ENCODE measurements around the gene ARCN1. TPM values are rescaled to one million over a fixed set of nuclear protein-coding genes. Genes with fewer than 3 reads are reported as not detected.
"Not testable (repeated sequence)": the region's sequence is repeated elsewhere in the genome, so short reads cannot be mapped to it uniquely, and the experiment has no call there.

ARCN1 gene
- total RNA-seq, 1 donor from 2014 or later: 102 TPM

DNA sequence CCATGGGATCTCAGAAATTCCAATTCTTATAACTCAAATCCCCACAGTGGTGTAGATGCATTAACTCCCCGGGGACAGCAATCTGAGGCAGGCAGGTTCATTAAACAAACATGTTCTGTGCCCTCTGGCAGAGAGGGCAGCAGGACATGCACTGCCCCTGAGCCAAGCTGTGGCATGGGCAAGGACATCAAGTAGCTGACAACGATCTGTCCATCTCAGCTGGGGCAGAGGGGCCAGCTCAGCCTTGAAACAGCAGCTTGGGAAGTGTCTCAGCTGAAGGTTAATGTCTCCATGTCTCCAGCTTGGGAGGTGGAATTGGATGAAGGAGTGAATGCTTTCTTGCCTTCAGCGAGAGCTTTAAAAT is 27.6 kb upstream of the ARCN1 start:
- no peak for DNase-seq

DNA sequence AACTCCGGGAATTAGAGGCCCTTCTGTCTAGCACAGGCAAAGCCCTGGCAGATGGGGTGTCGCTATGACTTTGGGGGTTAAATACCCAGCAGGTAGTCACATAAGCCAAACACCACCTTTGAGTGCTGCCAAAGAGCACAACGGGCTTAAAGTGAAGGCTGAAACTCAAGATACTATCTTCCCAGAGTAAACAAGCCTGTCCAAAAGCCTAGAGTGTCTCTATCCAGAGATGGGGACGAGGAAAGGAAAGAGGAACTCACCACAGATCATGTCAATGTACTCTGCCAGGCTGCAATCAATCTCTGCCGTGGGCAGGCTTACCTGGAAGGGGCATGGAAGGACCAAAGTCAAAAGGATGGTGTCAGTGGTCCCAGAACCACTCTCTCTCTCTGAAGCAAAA is 26.7 kb upstream of the ARCN1 start:
- no peak for DNase-seq

DNA sequence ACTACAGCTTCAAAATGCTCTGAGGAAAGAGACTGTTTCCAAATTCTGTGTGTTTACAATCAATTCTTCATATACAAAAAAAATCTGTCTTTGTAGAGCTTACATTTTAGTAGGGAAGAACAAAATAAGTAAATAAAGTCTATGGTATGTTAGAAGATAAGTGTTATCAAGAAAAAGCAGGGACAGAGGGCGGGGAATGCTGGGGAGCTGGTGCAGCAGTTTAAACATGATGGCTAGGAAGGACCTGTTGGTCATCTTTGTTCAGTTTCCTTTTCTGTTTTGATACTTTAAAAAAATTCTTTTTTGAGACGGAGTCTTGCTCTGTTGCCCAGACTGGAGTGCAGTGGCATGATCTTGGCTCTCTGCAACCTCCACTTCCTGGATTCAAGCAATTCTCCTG is 25.1 kb upstream of the ARCN1 start:
- DNase-seq: no peak

DNA sequence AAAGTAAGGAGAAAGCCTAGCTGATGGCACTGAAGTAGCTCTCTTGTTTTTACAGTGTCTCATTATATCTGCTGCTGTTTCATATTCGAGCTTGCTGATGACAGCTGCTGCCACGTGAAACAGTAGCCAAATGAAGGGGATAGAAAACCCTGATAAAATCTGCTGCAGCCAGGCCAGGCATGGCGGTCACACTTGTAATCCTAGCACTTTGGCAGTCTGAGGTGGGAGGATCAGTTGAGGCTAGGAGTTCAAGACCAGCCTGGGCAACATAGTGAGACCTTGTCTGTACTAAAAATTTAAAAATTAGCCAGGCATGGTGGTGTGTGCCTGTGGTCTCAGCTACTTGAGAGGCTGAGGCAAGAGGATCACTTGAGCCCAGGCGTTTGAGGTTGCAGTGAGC is 19.9 kb upstream of the ARCN1 start:
- DNase-seq: no peak

DNA sequence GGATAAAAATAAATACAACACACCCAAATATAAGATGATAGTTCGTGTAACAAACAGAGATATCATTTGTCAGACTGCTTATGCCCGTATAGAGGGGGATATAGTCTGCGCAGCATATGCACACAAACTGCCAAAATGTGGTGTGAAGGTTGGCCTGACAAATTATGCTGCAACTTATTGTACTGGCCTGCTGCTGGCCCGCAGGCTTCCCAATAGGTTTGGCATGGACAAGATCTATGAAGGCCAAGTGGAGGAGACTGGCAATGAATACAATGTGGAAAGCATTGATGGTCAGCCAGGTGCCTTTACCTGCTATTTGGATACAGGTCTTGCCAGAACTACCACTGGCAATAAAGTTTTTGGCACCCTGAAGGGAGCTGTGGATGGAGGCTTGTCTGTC is 11.4 kb upstream of the ARCN1 start:
- no peak for DNase-seq

DNA sequence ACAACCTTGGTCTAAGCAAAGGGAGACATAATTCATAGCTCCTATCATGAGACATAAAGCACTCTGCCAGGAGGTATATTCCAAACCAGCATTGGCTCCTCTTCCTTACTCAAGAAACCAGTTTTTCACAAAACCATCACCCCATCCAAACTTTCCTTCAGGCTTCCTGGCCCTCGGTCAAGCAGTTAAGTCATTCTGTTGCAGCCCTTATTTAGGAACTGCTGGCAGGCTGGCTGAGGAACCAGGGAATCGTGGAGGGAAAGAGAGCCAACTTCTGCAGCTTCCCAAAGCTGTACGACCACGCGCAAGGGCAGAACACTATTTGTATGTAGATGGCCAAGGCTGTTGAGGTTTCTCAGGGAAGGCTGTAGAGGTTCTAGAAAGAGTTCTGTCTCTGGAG is 7.2 kb upstream of the ARCN1 start:
- peak; percentile 7 for DNase-seq

DNA sequence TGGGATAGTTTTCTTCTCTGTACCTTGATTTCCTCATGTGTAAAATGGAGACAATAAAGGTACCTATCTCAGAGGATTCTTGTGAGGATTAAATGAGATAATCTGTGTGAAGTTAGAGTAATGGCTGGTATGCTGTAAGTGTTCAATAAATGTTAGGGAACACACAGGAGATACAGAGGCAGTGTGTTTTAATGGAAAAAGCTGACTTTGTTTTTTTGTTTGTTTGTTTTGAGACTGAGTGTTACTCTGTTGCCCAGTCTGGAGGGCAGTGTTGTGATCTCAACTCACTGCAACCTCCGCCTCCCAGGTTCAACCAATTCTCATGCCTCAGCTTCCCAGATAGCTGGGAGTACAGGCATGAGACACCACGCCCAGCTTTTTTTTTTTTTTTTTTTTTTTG is 2.5 kb upstream of the ARCN1 start:
- DNase-seq: no peak

DNA sequence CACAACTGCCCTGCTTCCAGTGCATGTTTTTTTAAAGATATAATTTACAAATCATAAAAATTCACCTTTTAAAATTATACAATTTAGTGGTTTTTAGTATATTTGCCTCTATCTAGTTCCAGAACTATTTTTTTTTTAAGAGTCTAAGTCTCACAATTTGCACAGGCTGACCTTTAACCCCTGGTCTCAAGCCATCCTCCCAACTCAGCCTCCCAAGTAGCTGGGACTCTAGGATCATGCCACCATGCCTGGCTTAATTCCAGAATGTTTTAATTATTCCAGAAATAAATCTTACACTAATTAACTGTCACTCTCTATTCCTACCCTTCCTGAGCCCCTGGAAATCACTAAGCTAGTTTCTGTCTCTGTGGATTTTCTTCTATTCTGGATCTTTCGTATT is 1.4 kb upstream of the ARCN1 start:
- DNase-seq: no peak

DNA sequence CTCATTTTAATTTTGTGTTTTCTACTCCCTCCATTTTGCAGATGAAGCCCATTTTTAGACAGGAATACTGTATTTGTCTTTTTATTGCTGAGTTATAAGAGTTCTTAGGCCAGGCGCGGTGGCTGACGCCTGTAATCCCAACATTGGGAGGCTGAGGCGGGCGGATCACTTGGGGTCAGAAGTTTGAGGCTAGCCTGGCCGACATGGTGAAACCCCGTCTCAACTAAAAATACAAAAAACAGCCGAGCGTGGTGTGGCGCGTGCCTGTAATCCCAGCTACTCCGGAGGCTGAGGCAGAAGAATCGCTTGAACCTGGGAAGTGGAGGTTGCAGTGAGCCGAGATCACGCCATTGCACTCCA is 528 bp upstream of the ARCN1 start:
- DNase-seq: peak; percentile 27

DNA sequence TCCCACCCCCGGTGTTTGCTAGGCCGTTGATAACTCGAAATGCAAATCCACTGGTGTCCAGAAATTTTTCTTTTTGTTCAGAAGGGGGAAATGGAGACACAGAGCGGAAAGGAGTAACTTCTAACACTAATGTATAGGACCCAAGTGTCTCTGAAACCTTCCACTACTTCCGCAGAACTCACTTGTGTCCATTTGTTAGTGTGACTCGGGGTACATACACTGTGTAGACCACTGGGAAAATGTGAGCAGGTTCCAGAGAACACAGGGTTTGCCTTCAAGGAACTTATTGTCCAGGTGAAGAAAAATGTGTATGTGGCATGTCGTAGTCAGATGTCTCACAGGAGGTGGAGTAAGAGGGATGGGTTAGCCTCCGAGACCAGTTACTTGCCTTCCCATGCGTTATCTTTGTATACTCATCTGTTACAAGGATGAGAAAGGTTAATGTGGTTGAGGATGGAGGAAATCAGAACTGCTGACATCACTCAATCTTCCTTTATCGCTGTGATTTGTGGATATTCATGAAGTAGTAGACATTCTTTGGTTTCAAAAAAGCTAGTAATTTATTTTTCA is 857 bp downstream of the ARCN1 start:
- DNase-seq: peak; percentile 71

DNA sequence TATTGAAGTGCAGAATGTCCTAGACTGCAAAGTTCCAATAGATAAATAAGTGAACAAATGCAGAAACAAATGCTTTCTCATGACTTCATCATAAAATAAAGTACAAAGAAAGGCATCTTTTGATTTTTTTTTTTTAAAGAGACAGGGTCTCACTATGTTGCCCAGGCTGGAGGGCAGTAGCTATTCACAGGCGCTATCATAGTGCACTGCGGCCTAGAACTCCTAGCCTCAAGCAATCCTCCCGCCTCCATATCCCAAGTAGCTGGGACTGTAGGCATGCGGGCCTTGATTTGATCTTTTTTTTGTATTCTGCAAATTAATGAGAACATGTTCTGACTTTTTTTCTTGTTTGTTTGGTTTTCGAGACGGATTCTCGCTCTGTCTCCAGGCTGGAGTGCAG is 2.4 kb downstream of the ARCN1 start:
- no peak for DNase-seq

DNA sequence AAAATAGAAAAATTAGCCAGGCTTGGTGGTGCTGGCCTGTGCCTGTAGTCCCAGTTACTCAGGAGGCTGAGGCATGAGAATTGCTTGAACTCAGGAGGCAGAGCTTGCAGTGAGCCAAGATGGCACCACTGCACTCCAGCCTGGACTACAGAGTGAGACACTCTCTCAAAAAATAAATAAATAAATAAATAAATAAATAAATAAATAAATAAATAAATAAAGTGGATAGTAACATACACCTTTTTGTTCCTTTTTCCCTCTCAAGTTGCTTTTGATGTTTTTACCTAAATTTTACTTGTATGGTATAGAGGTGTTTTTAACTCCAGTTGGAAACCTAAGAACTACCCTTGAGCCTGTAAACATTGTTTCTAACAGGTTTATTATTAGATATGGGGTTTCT is 5.8 kb downstream of the ARCN1 start:
- not testable (repeated sequence) for DNase-seq

DNA sequence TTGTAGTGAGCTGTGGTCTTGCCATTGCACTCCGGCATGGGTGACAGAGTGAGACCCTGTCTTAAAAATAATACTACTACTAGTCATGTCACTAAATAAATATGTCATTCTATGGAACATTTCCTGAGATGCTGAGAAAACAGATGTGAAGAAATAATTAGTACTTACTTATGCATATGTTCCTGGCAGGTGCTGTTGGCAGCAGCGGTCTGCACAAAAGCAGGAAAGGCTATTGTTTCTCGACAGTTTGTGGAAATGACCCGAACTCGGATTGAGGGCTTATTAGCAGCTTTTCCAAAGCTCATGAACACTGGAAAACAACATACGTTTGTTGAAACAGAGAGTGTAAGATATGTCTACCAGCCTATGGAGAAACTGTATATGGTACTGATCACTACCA is 8.8 kb downstream of the ARCN1 start:
- peak; percentile 95 for DNase-seq

DNA sequence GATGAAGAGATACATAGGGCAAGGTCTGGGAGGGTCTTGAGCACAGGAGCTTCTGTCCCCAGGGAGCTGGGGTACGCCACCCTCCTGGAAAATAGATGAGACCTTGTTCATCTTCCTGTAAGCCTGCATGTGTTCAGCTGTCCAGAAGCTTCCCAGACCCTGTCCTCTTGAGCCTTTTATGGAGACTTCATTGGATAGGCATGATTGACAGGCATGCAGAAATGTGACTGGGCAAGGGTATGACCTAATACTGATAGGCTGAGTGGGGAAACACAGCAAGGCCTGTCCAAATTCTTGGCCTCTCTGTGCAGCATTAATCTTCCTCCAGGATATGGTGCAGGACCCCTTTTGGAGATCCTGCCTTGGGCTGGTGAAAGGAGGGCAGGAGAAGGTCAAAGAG is 15.7 kb downstream of the ARCN1 start:
- DNase-seq: no peak

DNA sequence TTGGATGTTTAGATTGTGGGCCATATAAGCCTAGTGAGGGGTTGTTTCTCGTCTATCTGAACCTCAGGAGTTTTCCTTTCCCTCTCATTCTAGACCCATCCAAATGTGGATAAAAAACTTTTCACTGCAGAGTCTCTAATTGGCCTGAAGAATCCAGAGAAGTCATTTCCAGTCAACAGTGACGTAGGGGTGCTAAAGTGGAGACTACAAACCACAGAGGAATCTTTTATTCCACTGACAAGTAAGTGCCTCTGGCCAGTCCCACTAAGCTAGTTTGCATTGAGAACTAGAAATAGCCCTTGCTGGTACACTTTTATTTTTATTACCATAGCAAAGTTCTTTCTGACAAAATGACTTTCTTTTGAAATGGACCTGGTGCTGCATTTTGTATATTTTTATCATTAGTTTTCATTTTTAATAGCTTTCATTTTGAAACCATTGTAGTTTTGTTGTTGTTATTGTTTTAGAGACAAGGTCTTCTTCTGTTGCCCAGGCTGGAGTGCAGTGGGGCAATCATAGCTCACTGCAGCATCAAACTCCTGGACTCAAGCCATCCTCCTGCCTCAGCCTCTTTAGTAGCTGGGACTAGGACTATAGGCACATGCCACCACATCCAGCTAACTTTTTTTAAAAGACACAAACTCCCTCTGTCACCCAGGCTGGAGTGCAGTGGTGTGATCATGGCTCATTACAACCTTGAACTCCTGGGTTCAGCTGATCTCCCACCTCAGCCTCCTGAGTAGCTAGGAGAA is 20.6 kb downstream of the ARCN1 start:
- DNase-seq: no peak

DNA sequence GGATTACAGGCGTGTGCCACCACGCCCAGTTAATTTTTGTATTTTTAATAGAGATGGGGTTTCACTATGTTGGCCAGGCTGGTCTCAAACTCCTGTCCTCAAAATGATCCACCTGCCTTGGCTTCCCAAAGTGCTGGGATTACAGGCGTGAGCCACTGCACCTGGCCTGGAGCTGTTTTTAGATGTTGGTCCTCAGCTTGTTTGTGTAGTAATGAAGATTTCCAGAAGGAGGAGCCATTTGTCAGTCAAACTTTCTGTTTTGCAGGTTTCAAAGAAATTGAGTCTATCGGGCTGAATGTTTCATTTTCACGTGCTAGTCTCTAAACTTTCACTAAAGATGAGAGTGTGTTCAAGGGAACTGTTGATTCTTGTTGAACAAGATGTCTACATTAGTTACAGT is 22.8 kb downstream of the ARCN1 start:
- DNase-seq: peak; percentile 76

DNA sequence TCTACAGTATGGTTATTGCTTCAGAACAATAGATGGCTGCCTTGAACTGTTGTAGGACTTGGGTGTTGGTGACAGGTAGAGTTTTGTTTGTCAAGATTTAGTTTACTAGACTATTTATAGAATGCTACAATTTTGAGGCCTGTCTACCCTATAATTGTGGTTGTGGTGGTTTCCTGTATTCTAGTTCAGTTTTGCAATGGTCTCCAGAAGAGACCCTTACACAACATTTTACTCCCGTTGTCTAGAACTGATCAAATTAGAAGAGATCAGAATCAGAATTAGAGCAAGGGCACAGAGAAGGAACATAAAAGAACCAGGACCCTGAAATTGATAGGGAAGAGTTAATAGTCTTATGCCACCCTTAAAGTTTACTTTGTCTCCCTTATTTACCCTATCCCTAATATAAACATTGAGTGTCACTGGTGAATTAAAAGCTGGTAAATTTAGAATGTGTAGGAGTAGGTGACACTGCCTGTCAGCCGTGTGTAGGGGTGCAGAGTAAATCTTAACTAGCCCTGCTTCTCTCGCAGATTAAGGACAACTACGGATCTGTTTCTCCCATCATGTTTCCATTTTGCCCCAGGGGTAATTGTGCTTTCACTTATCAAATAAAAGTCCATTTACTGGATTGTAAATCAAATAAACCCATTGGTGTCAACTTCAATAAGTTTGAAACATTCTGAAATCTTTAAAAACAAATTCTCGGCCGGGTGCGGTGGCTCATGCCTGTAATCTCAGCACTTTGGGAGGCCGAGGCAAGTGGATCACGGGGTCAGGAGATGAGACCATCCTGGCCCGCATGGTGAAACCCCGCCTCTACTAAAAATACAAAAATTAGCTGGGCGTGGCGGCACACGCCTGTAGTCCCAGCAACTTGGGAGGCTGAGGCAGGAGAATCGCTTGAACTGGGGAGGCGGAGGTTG is 24.3 kb downstream of the ARCN1 start:
- no peak for DNase-seq

DNA sequence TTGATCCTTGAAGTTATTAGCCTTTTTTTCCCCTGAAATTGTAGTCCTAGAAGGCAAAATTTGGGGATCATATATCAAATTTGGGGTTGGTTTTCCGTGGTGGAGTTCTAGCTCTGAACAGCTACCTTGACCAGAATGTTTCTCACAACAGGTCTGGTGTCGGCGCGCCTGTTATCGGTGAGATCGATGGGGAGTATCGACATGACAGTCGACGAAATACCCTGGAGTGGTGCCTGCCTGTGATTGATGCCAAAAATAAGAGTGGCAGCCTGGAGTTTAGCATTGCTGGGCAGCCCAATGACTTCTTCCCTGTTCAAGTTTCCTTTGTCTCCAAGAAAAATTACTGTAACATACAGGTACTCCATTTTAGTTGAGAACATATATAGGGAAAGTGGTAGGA is 25.3 kb downstream of the ARCN1 start:
- no peak for DNase-seq

DNA sequence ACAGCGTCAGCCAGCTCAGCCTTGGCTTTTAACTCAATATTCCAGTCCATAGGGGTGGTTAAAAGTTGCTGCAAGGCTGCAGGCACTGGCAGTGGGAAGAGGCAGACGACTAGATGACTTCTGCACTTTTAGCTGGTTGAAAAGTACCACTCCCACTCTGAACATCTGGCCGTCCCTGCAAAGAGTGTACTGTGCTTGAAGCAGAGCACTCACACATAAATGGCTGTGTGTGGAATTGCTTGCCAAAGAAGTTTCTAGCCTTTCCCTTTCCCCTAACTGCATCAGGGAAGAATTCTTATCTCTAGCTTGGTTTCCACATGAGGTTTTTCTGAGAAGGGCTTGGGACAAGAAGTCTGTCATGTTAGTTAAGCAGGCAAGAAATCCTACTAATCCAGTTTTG is 30.1 kb downstream of the ARCN1 start:
- DNase-seq: no peak

DNA sequence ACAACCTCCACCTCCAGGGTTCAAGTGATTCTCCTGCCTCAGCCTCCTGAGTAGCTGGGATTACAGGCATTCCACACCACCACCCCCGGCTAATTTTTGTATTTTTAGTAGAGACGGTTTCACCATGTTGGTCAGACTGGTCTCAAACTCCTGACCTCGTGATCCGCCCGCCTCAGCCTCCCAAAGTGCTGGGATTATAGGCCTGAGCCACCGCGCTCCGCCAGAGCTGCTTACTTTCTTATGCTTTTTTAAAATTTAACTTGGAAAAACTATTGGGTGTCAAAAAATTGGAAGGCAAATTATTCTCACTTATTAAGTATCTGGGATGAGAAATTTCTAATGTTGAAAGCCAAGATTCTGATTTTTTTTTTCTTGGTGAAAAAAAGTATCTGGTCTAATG is 31.5 kb downstream of the ARCN1 start:
- not testable (repeated sequence) for DNase-seq

DNA sequence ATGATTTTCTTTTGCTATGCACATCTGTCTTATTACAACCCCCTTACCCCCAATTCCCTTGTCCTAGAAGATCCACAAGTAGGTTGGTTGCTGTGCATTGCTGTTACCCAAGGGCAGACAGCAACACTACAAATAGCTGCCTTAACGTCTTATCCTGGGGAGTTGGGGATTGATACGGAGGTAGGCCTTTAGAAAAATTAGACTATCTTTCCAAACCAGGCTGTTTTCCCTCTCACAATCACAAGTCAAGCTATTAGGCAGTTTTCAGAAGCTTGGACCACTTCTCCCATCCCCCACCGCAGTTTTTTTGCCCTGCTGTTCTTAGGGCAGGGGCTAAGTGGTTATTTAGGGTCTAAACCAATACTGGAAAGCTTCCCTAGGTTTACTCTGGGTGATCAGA is 32.4 kb downstream of the ARCN1 start:
- no peak for DNase-seq

DNA sequence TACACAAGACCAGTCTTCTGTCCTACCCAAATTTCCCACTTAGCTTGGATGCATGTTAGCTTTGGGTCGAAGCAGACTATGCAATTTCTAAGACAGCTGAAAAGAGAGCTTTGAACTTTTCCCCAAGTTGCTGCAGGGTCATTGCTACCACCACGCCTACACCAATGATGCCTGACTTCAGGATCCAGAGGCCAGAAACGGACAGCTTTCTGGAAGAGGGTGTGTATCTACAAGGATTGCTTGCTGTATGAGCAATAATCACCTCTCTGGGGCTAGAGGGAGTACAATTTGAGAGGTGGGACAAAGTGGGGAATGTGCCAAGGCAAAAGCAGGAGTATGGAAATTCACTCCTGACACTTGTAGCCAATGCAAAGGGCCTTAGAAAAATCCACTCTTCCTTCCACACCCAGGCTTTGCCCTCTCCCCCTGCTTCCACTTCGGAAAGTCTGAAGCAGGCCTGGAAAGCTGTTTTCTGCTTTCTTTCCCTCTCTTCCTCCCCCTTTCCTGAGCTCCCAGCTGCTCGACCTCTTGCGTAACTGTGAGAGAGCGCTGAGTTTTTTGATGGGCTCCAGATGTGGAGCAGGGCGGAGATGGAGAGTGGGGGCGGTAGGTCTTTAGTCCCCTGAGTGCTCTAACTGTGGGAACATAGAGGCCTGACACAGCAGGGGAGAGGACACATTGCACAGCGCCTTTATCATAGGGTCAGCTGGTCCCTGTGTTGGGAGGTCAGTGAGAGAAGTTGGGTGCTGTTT is 33.1 kb downstream of the ARCN1 start:
- DNase-seq: no peak

DNA sequence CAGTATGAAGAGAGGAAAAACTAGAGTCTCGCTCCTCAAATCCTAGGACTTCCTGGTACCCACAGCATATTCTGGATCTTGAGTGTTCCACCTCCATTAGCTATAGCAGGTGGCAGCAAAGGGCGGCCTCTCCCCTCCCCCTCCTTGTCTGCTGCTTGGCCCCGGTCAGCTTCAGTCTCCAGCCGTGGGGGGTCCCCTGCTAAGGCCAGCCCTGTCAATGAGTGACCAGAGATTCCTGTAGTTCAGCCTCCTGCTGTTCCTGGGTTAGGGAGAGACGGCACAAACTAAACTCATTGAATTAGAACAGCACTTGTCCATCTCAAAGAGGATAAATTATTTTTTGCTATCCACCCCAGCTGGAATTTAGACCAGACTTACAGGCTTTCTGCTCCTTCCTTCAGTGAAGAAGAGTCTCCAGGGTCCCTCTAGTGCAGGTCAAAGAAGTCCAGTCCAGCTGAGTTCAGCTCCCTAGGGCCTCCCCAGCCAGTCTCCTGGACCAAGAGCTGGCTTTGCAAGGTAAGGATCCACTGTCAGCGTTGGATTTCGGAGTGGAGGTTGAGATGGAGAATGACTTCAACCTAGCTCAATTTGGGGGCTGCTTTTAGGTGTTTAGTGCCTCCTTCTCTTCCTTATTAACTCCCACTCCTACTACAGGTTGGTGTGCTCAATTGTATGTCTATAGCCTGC is 34.1 kb downstream of the ARCN1 start:
- DNase-seq: no peak
